Choroid plexus epithelial cell (primary cell): ENCODE data around the gene DPP10.
A peak's percentile ranks its signal among the peaks of the same experiment; 100 is the strongest.

Experiments used
- DNase-seq: peaks from one replicate; pipeline ENCODE4 v3.0.0-alpha.2; 2010; ENCODE audit warnings: low read depth
- H3K4me3 ChIP-seq: 2 replicates; pipeline ENCODE4 v1.5.1; 2011; ENCODE audit warnings: low read depth, mild to moderate bottlenecking, control low read depth, low read length, moderate library complexity
- CTCF ChIP-seq: conservative IDR thresholded peaks from 2 replicates; pipeline ENCODE4 v1.5.1; 2011; ENCODE audit warnings: low read depth, mild to moderate bottlenecking, control low read depth, inconsistent platforms, low read length, moderate library complexity

Gene DPP10

GRCh38 chr2:115161771-115162493, 719.5 kb downstream of the DPP10 start:
- H3K4me3 ChIP-seq, result no peak overlapping the region
- TF ChIP-seq CTCF, result no peak

GRCh38 chr2:115162494-115163293, 720.3 kb downstream of the DPP10 start:
- DNase-seq, result no peak
- no peak for TF ChIP-seq CTCF
- H3K4me3 ChIP-seq, result no peak overlapping the region

More at GRCh38 chr2:115161771-115162493, 719.5 kb downstream of the DPP10 start:
- no peak for DNase-seq

GRCh38 chr2:115163572-115163971, 721.1 kb downstream of the DPP10 start:
- DNase-seq, result no peak
- no peak for TF ChIP-seq CTCF
- H3K4me3 ChIP-seq, result no peak overlapping the region

GRCh38 chr2:115165529-115166109, 723.2 kb downstream of the DPP10 start:
- H3K4me3 ChIP-seq, result no peak overlapping the region
- DNase-seq, result peak; percentile 45
- TF ChIP-seq CTCF, result peak; percentile 62

GRCh38 chr2:115168457-115168856, 726.0 kb downstream of the DPP10 start:
- no peak overlapping the region for H3K4me3 ChIP-seq
- DNase-seq, result no peak
- no peak for TF ChIP-seq CTCF

GRCh38 chr2:115169814-115170213, 727.4 kb downstream of the DPP10 start:
- TF ChIP-seq CTCF, result no peak
- H3K4me3 ChIP-seq, result no peak overlapping the region
- DNase-seq, result no peak
